Gastrocnemius medialis (tissue), 4 donors: ENCODE data around the gene CENPB. TPM values are rescaled to one million over a fixed set of nuclear protein-coding genes. Genes with fewer than 3 reads are reported as not detected.

Source experiments
- ATAC-seq, 2 donors: fragments of 150-250 bp; one replicate each; pipeline ENCODE4 v1.9.1; 2016
- DNase-seq, 2 donors: peaks; one replicate each; pipeline ENCODE4 v3.0.0-alpha.2; 2019
- H3K27ac ChIP-seq, 4 donors: fragments of 200-600 bp; sonication (generic); 1 replicate in 1 of 4; 2 replicates in 3 of 4; pipeline ENCODE4 v1.5.1; 2016 to 2018; ENCODE audit warnings: mild to moderate bottlenecking in 2 of 4, moderate library complexity in 1 of 4
- H3K27me3 ChIP-seq, 3 donors: fragments of 200-600 bp; sonication (generic) in 2 of 3; 1 replicate in 1 of 3; 2 replicates in 2 of 3; pipeline versions ENCODE4 v1.5.1 to v1.6.0; 2016 to 2019; ENCODE audit warnings: mild to moderate bottlenecking in 1 of 3, moderate library complexity in 1 of 3
- H3K36me3 ChIP-seq, 2 donors: fragments of 200-600 bp; sonication (generic) in 1 of 2; one replicate each; pipeline ENCODE4 v1.5.1; 2017 to 2018
- H3K4me1 ChIP-seq, 2 donors: fragments of 200-600 bp; sonication (generic) in 1 of 2; one replicate each; pipeline ENCODE4 v1.5.1; 2016 to 2017; ENCODE audit warnings: mild to moderate bottlenecking in 2 of 2
- H3K4me3 ChIP-seq, 4 donors: fragments of 200-600 bp; sonication (generic) in 3 of 4; 1 replicate in 1 of 4; 2 replicates in 3 of 4; pipeline ENCODE4 v1.5.1; 2016 to 2019; ENCODE audit warnings: mild to moderate bottlenecking in 2 of 4
- H3K9me3 ChIP-seq, 3 donors: fragments of 200-600 bp; sonication (generic) in 2 of 3; 1 replicate in 1 of 3; 2 replicates in 2 of 3; pipeline ENCODE4 v1.5.1; 2016 to 2019
- POLR2A ChIP-seq, 2 donors: fragments of 450-650 bp; IDR thresholded peaks; one replicate each; pipeline ENCODE4 v1.6.1; 2017; ENCODE audit warnings: antibody characterized with exemption in 2 of 2, mild to moderate bottlenecking in 2 of 2, moderate library complexity in 2 of 2
- in situ Hi-C, 4 donors: fragments of 200-750 bp; cut with MboI; loops; one replicate each; pipeline versions ENCODE4 v1.15.0 to v1.8.0; 2017; ENCODE audit warnings: low sequenced_read_pairs in 4 of 4
- intact Hi-C: fragments of 100-400 bp; cut with DNase I; formaldehyde crosslinking; loops from one replicate; pipeline ENCODE4 v1.15.1; 2023; ENCODE audit warnings: low total_unique reads
- total RNA-seq, 4 donors: library from RNA; depleted of rRNA; stranded (reverse); fragments of >200 nt; gene quantifications; one replicate each; pipeline versions ENCODE4 v1.1.0 to v1.2.3, GENCODE V29; 2016
- TF ChIP-seq, protein P1 (sequence below), 5 experiments: fragments of 450-650 bp in 3 of 5; fragments of 200-600 bp in 2 of 5; sonication (generic) in 2 of 5; IDR thresholded peaks in 4 of 5; conservative IDR thresholded peaks in 1 of 5; 1 replicate in 4 of 5; 2 replicates in 1 of 5; pipeline ENCODE4 v1.5.1; 2016 to 2019; ENCODE audit warnings: antibody characterized with exemption in 5 of 5, mild to moderate bottlenecking in 3 of 5, moderate library complexity in 3 of 5

CENPB gene
- total RNA-seq, 4 donors from 2014 or later, result 67.5 to 186 (median 143) TPM

DNA sequence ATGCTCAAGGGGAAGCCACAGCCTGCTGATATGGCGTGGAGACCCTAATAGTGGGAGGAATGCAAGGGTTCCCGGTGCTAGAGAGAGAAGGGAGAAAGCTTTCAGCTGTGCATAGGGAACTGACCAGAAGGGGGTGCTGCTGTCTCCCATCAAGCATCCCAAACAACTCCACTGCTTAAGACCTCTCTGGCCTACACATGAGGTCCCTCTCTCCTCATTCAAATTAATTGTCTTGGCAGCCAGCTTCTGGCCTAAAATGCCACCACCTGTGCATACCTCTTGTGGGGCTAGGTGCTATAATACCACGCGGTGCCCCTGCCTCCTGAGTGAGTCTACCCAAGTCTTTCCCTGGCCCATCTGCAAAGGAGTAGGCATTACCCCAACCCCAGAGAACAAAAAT is 33.4 kb downstream of the CENPB start:
- Histone ChIP-seq H3K4me3 (no peak overlapping the region), H3K27ac (peak overlapping the region in 1 of 4 donors; percentile 10), H3K4me1 (no peaks in the 10 kb centered on the region), H3K27me3 (peaks cover 6 to 20% (median 8%) of the 10 kb centered on the region in 3 donors), H3K36me3 (no peaks in the 10 kb centered on the region), H3K9me3 (no peaks in the 10 kb centered on the region)
- TF ChIP-seq, protein P1, sequence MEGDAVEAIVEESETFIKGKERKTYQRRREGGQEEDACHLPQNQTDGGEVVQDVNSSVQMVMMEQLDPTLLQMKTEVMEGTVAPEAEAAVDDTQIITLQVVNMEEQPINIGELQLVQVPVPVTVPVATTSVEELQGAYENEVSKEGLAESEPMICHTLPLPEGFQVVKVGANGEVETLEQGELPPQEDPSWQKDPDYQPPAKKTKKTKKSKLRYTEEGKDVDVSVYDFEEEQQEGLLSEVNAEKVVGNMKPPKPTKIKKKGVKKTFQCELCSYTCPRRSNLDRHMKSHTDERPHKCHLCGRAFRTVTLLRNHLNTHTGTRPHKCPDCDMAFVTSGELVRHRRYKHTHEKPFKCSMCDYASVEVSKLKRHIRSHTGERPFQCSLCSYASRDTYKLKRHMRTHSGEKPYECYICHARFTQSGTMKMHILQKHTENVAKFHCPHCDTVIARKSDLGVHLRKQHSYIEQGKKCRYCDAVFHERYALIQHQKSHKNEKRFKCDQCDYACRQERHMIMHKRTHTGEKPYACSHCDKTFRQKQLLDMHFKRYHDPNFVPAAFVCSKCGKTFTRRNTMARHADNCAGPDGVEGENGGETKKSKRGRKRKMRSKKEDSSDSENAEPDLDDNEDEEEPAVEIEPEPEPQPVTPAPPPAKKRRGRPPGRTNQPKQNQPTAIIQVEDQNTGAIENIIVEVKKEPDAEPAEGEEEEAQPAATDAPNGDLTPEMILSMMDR (IDR thresholded peaks at IDR 0.05 in 4 of 5, conservative IDR thresholded peaks at IDR 0.05 in 1 of 5), result peak; percentile 33 to 75 (median 66)
- no peak for TF ChIP-seq POLR2A (IDR thresholded peaks at IDR 0.05)
- DNase-seq (peak in 1 of 2 donors; percentile 35), ATAC-seq (peak; percentile 72 to 79)
- in situ Hi-C loops (loop anchor here in 1 of 4 donors (25.0 kb wide), 1 partner anchor 334 kb away; no protein-coding TSS in a partner anchor), intact Hi-C loops (no loop called here)

DNA sequence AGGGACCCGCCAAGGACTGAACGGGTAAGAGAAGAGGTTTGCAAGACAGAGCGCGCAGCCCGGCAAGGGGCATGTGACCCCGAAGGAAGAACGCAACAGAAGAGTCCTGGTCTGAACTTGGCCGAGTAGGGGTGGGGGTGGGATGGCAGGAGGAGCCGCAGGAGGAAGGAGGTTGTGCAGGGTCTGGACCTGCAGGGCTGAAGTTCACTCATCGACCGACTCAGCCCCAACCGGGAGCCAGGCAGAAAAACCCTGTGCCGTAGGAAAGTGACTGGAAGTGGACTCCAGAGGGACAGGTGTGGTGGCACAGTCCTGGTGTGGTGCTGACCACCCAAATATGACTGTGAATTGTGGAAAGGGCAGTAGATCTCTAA is 34.2 kb downstream of the CENPB start:
- Histone ChIP-seq H3K4me3 (peak overlapping the region; percentile 23 to 44 (median 38)), H3K4me1 (no peaks in the 10 kb centered on the region), H3K36me3 (no peaks in the 10 kb centered on the region), H3K9me3 (no peaks in the 10 kb centered on the region), H3K27me3 (peaks cover 6 to 20% (median 8%) of the 10 kb centered on the region in 3 donors), H3K27ac (no peak overlapping the region)
- TF ChIP-seq POLR2A (IDR thresholded peaks at IDR 0.05), result no peak
- TF ChIP-seq, protein P1 (IDR thresholded peaks at IDR 0.05 in 4 of 5, conservative IDR thresholded peaks at IDR 0.05 in 1 of 5), result no peak
- ATAC-seq (no peak), DNase-seq (no peak)
- intact Hi-C loops (no loop called here), in situ Hi-C loops (loop anchor here in 1 of 4 donors (25.0 kb wide), 1 partner anchor 335 kb away; no protein-coding TSS in a partner anchor)

DNA sequence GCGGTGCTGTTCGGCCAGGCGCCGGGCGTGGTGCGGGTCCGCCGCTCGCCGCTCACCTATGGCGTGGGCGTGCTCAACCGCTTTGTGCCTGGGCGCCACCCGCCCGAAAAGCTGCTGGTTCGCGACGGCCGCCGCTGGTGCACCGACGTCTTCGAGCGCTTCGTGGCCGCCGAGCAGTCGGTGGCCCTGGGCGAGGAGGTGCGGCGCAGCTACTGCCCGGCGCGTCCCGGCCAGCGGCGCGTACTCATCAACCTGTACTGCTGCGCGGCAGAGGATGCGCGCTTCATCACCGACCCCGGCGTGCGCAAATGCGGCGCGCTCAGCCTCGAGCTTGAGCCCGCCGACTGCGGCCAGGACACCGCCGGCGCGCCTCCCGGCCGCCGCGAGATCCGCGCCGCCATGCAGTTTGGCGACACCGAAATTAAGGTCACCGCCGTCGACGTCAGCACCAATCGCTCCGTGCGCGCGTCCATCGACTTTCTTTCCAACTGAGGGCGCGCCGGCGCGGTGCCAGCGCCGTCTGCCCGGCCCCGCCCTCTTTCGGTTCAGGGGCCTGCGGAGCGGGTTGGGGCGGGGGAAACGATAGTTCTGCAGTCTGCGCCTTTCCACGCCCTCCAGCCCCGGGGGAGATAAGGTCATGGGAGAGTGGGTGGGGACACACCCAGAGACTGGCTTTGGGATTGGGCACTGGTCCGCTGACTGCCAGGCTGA is 34.7 kb downstream of the CENPB start:
- H3K9me3 ChIP-seq, result no peaks in the 10 kb centered on the region
- ATAC-seq (no peak), DNase-seq (no peak)
- no peak overlapping the region for H3K27ac ChIP-seq
- H3K36me3 ChIP-seq, result no peaks in the 10 kb centered on the region
- H3K4me1 ChIP-seq, result no peaks in the 10 kb centered on the region
- TF ChIP-seq, protein P1 (IDR thresholded peaks at IDR 0.05 in 4 of 5, conservative IDR thresholded peaks at IDR 0.05 in 1 of 5), result no peak
- no peak for TF ChIP-seq POLR2A (IDR thresholded peaks at IDR 0.05)
- in situ Hi-C loops (loop anchor here in 1 of 4 donors (25.0 kb wide), 1 partner anchor 335 kb away; no protein-coding TSS in a partner anchor), intact Hi-C loops (no loop called here)
- peak overlapping the region; percentile 23 to 44 (median 38) for H3K4me3 ChIP-seq
- peaks cover 6 to 20% (median 8%) of the 10 kb centered on the region in 3 donors for H3K27me3 ChIP-seq

DNA sequence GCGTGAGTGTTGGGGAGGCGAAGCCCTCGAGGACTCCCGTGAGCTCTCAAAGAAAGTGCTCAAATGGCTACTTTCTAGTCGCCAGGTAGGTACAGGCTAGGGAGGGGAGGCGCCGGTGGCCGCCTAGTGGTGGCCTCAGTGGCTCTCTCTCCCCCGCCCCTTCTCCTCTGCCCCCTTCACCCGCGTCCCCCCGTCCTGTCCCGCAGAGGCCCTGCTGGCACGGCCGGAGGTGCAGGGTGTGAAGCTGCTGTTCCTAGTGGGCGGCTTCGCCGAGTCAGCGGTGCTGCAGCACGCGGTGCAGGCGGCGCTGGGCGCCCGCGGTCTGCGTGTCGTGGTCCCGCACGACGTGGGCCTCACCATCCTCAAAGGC is 35.2 kb downstream of the CENPB start:
- intact Hi-C loops (no loop called here), in situ Hi-C loops (loop anchor here in 1 of 4 donors (25.0 kb wide), 1 partner anchor 336 kb away; no protein-coding TSS in a partner anchor)
- H3K36me3 ChIP-seq, result no peaks in the 10 kb centered on the region
- peaks cover 6 to 20% (median 8%) of the 10 kb centered on the region in 3 donors for H3K27me3 ChIP-seq
- TF ChIP-seq, protein P1 (IDR thresholded peaks at IDR 0.05 in 4 of 5, conservative IDR thresholded peaks at IDR 0.05 in 1 of 5), result no peak
- TF ChIP-seq POLR2A (IDR thresholded peaks at IDR 0.05), result no peak
- no peak overlapping the region for H3K4me3 ChIP-seq
- ATAC-seq (no peak), DNase-seq (no peak)
- no peak overlapping the region for H3K27ac ChIP-seq
- no peaks in the 10 kb centered on the region for H3K9me3 ChIP-seq
- H3K4me1 ChIP-seq, result no peaks in the 10 kb centered on the region
